Measurements from ENCODE around the gene IL2RA. TPM values are rescaled to one million over a fixed set of nuclear protein-coding genes. Genes with fewer than 3 reads are reported as not detected.

Gene IL2RA
- total and polyA plus RNA-seq, 12 donors: 0.14 to 57.9 (median 3.1) TPM; not detected in 1

DNA sequence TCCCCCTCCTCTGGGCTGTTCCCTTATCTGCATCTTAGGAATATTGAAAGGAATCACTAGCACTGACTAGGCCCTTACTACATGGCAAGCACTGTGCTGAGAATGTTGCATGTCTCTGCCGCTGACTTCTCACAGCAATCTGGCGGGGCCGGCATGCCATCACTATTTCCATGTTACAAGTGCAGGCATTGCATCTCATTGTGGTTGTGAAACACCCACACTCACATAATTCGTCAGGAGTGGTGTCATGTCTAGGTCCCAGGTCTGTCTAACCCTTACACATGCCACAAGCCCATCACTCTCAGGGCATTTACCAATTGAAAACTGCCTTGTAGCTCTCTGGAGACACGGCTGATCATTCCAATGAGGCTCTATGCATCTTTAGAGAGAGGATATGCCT, 8.5 kb upstream of the IL2RA start:
- Histone ChIP-seq H3K27ac (no peak overlapping the region), H3K27me3 (no peaks in the 10 kb centered on the region), H3K4me1 (replicated peaks in 1 of 2) (peaks cover 0 to 9% of the 10 kb centered on the region in 2 donors), H3K4me3 (no peak overlapping the region), H3K36me3 (replicated peaks in 1 of 2) (no peaks in the 10 kb centered on the region), H3K9me3 (replicated peaks in 1 of 3) (no peaks in the 10 kb centered on the region)
- peak in 1 of 7 donors; percentile 37 for DNase-seq
- TF ChIP-seq, protein P1, sequence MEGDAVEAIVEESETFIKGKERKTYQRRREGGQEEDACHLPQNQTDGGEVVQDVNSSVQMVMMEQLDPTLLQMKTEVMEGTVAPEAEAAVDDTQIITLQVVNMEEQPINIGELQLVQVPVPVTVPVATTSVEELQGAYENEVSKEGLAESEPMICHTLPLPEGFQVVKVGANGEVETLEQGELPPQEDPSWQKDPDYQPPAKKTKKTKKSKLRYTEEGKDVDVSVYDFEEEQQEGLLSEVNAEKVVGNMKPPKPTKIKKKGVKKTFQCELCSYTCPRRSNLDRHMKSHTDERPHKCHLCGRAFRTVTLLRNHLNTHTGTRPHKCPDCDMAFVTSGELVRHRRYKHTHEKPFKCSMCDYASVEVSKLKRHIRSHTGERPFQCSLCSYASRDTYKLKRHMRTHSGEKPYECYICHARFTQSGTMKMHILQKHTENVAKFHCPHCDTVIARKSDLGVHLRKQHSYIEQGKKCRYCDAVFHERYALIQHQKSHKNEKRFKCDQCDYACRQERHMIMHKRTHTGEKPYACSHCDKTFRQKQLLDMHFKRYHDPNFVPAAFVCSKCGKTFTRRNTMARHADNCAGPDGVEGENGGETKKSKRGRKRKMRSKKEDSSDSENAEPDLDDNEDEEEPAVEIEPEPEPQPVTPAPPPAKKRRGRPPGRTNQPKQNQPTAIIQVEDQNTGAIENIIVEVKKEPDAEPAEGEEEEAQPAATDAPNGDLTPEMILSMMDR (IDR thresholded peaks at IDR 0.05): no peak
- TF ChIP-seq POLR2A (IDR thresholded peaks at IDR 0.05): no peak
- WGBS, 4 donors: 78 to 86% (median 81%) methylated on average over 2 to 5 of the region's 5 CpGs
- intact Hi-C loops (cut with DNase I): no loop called here

DNA sequence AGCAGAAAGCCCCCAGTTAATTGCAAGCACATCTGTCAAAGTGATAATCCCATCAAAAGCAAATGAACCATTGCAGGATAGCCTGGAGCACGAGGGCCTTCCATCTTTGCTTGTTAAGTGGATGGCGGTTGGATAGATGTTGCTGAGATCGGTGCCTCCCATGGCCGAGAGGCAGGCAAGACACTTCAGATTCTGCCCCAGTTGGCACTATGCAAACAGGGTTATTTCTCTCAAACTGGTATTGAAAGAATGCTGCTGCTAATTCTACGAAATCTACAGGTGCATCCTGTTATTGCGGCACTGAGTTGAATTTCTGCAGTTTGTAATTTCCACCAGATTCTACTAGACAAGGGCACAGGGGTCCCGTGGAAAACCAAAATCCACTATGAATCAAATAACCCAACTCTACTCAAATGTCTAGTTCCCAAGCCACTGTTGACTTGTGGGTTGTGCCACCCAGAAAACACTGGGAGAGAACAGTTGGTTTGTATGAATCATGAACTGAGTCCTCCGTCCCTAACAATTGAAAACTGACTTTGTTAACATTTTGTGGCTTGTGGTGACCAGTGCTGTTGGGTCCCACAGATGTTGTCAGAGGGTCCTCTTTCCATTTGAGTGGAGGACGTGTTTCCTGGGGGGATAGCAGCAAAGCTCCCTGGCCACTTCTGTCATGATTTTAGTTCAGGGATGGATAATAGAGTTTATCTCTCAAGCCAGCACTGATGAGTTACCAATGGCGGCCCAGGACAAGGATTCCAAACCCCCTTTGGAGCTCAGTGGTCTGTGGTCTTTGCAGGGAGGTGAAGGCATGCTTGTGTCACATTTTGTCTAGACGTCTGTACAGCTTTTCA, 7.1 kb upstream of the IL2RA start:
- H3K27me3 ChIP-seq: no peaks in the 10 kb centered on the region
- intact Hi-C loops (cut with DNase I): no loop called here
- TF ChIP-seq POLR2A (IDR thresholded peaks at IDR 0.05): no peak
- TF ChIP-seq, protein P1 (IDR thresholded peaks at IDR 0.05): no peak
- H3K36me3 ChIP-seq (replicated peaks in 1 of 2): no peaks in the 10 kb centered on the region
- peaks cover 0 to 16% of the 10 kb centered on the region in 2 donors for H3K4me1 ChIP-seq (replicated peaks in 1 of 2)
- H3K4me3 ChIP-seq: no peak overlapping the region
- H3K27ac ChIP-seq: no peak overlapping the region
- no peaks in the 10 kb centered on the region for H3K9me3 ChIP-seq (replicated peaks in 1 of 3)
- DNase-seq: no peak
- WGBS, 4 donors: 74 to 76% (median 75%) methylated on average over 11 of the region's 11 CpGs

DNA sequence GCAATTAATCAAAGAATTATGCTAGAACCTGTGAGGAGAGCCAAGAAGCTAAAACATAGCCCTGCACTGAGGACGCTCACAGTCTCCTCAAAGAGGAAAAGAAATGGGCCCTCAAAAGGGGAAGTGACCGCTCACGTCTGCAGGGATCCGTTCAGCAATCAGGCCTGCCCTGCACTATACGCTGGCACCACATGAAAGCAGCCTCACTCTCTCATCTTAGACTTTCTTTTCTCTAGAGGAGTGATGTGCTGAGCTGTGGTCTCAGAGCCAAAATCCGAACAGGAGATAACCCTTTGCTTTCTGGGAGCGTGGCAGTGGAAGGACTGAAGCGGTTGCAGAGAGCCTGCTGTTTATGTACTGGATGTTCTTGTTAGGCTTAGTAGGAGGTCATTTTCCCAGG, 6.3 kb upstream of the IL2RA start:
- peak in 1 of 7 donors; percentile 43 for DNase-seq
- intact Hi-C loops (cut with DNase I): no loop called here

DNA sequence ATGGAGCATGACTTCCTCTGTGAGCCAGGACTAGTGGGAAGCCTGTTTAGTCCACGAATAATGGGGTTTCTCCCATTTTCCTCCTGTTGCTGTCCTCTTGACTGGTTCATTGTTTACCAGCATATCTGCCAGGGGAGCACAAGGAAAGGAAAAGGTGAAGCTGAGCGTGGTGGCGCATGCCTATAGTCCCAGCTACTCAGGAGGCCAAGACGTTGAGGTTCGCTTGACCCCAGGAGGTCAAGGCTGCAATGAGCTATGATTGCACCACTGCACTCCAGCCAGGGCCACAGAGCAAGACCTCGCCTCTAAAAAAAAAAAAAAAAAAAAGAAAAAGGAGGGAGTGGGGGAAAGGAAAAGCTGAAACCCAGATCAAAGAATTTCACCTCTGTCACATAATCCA, 5.8 kb upstream of the IL2RA start:
- DNase-seq: no peak
- TF ChIP-seq, protein P1 (IDR thresholded peaks at IDR 0.05): no peak
- TF ChIP-seq POLR2A (IDR thresholded peaks at IDR 0.05): no peak
- H3K27ac ChIP-seq: no peak overlapping the region
- H3K9me3 ChIP-seq (replicated peaks in 1 of 3): no peaks in the 10 kb centered on the region
- H3K4me1 ChIP-seq (replicated peaks in 1 of 2): peaks cover 0 to 16% of the 10 kb centered on the region in 2 donors
- 52 to 76% (median 60%) methylated on average over 6 of the region's 6 CpGs for WGBS, 4 donors
- no peaks in the 10 kb centered on the region for H3K36me3 ChIP-seq (replicated peaks in 1 of 2)
- intact Hi-C loops (cut with DNase I): no loop called here
- no peak overlapping the region for H3K4me3 ChIP-seq
- no peaks in the 10 kb centered on the region for H3K27me3 ChIP-seq

More for the DNA sequence above, 6.3 kb upstream of the IL2RA start:
- TF ChIP-seq, protein P1 (IDR thresholded peaks at IDR 0.05): no peak
- no peak for TF ChIP-seq POLR2A (IDR thresholded peaks at IDR 0.05)
- Histone ChIP-seq H3K36me3 (replicated peaks in 1 of 2) (no peaks in the 10 kb centered on the region), H3K27me3 (no peaks in the 10 kb centered on the region), H3K9me3 (replicated peaks in 1 of 3) (no peaks in the 10 kb centered on the region), H3K4me3 (no peak overlapping the region), H3K4me1 (replicated peaks in 1 of 2) (peaks cover 0 to 16% of the 10 kb centered on the region in 2 donors), H3K27ac (peak overlapping the region in 1 of 5 donors; percentile 48)
- WGBS, 4 donors: 51 to 66% (median 62%) methylated on average over 8 of the region's 8 CpGs
